Astrocyte (in vitro differentiated cells and primary cell): ENCODE results near the gene C1orf226. TPM values are rescaled to one million over a fixed set of nuclear protein-coding genes. Genes with fewer than 3 reads are reported as not detected.

ENCODE experiments used
- DNase-seq: peaks from one replicate; pipeline ENCODE4 v3.0.0-alpha.2; 2010; ENCODE audit warnings: low read depth
- FAIRE-seq: peaks from 2 replicates; lab custom pipeline; 2011; peaks lifted over from hg19 to GRCh38; lab: Jason Lieb, UNC
- H2AFZ ChIP-seq: 2 replicates; pipeline ENCODE4 v1.6.0; 2012; ENCODE audit warnings: low read depth, low read length, inconsistent platforms
- H3K27ac ChIP-seq: 2 replicates; pipeline ENCODE4 v1.5.1; 2011; ENCODE audit warnings: low read depth, low read length, inconsistent platforms
- H3K27me3 ChIP-seq: 2 replicates; pipeline ENCODE4 v1.6.0; 2011; ENCODE audit warnings: low read length, inconsistent platforms; ENCODE audit not compliant: insufficient read depth
- H3K36me3 ChIP-seq: 2 replicates; pipeline ENCODE4 v1.5.1; 2011; ENCODE audit warnings: low read length, inconsistent platforms; ENCODE audit not compliant: insufficient read depth
- H3K4me1 ChIP-seq: 2 replicates; pipeline ENCODE4 v1.5.1; 2011; ENCODE audit warnings: low read length, inconsistent platforms; ENCODE audit not compliant: insufficient read depth
- H3K4me2 ChIP-seq: 2 replicates; pipeline ENCODE4 v1.6.0; 2012; ENCODE audit warnings: low read length, inconsistent platforms
- H3K4me3 ChIP-seq: 2 replicates; pipeline ENCODE4 v1.5.1; 2011; ENCODE audit warnings: low read depth, mild to moderate bottlenecking, low read length, inconsistent platforms; ENCODE audit not compliant: insufficient read depth
- H3K79me2 ChIP-seq: 2 replicates; pipeline ENCODE4 v1.6.0; 2012; ENCODE audit warnings: mild to moderate bottlenecking, low read length, inconsistent platforms; ENCODE audit not compliant: insufficient read depth
- H3K9ac ChIP-seq: 2 replicates; pipeline ENCODE4 v1.6.0; 2012; ENCODE audit warnings: mild to moderate bottlenecking, low read length, inconsistent platforms
- H3K9me3 ChIP-seq: 2 replicates; pipeline ENCODE4 v1.5.1; 2012; ENCODE audit warnings: low read depth, mild to moderate bottlenecking, low read length, inconsistent platforms; ENCODE audit not compliant: insufficient read depth
- H4K20me1 ChIP-seq: 2 replicates; pipeline ENCODE4 v1.6.0; 2012; ENCODE audit warnings: low read length, inconsistent platforms; ENCODE audit not compliant: insufficient read depth
- H3K27ac Mint-ChIP-seq: one replicate; pipeline ENCODE4 v1.8.0; 2021; ENCODE audit warnings: mild to moderate bottlenecking, mixed read lengths; ENCODE audit not compliant: unreplicated experiment
- H3K27me3 Mint-ChIP-seq: one replicate; pipeline ENCODE4 v1.8.0; 2021; ENCODE audit warnings: low read depth, mixed read lengths; ENCODE audit not compliant: unreplicated experiment
- H3K36me3 Mint-ChIP-seq: one replicate; pipeline ENCODE4 v1.8.0; 2021; ENCODE audit warnings: low read depth, mixed read lengths; ENCODE audit not compliant: unreplicated experiment
- H3K4me1 Mint-ChIP-seq: one replicate; pipeline ENCODE4 v1.8.0; 2021; ENCODE audit warnings: low read depth, mixed read lengths; ENCODE audit not compliant: unreplicated experiment
- H3K4me3 Mint-ChIP-seq: one replicate; pipeline ENCODE4 v1.8.0; 2021; ENCODE audit warnings: mild to moderate bottlenecking, moderate library complexity, mixed read lengths; ENCODE audit not compliant: unreplicated experiment
- H3K9me3 Mint-ChIP-seq: one replicate; pipeline ENCODE4 v1.8.0; 2021; ENCODE audit warnings: mild to moderate bottlenecking, mixed read lengths; ENCODE audit not compliant: unreplicated experiment
- EZH2 ChIP-seq: IDR thresholded peaks from 2 replicates; pipeline ENCODE4 v1.6.1; 2012; ENCODE audit warnings: mild to moderate bottlenecking, low read length, inconsistent platforms; ENCODE audit not compliant: insufficient read depth
- total RNA-seq: library from RNA; stranded (reverse); gene quantifications from 2 replicates; pipeline ENCODE4 v1.2.1, GENCODE V29; 2021
- TF ChIP-seq, protein P1 (sequence below): IDR thresholded peaks from 2 replicates; pipeline ENCODE4 v1.5.1; 2011; ENCODE audit warnings: low read depth, mild to moderate bottlenecking, inconsistent platforms, low read length, moderate library complexity; ENCODE audit not compliant: insufficient read depth

The C1orf226 gene
- total RNA-seq, 1 donor from 2014 or later = 0.73 TPM

DNA sequence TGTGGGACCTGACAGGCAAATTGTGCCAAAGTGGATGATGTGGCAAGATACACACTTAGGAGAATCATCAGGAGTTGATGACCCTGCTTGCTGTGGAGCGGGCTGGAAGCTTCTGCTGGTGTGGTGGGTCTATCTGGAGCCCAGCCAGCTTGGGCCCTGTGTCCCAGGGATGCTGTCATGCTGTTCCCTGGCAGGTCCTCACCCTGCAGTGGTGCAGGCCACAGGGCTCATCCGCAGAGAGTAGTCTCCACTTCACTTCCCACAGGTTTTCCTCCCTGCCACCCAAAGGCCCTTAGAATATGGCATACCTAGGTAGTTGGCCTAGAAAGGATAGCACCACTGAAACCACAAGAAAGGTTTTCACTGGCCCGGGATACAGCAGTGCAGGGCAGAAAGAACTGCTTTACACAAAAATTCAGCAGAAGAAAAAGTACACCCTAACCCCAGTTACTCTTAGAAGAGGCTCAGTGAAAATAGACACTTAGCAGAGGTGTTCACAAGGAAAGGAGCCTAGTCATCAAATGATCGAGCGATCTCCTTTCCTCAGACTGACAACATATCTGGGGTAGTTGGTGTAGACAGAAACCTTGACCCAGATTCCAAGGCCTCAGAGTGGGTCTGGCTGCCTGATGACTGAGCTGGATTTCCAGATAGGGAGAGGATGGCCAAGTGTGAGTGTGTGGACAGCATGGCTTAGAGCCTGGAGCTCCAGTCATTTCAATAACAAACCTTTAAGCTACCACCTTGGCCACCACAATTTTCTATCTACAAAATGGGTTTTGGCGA is 1.3 kb upstream of the C1orf226 start:
- Mint-ChIP-seq H3K27me3 (peaks cover 15% of the 10 kb centered on the region), H3K9me3 (no peaks in the 10 kb centered on the region), H3K4me3 (no peak overlapping the region), H3K4me1 (peaks cover 1% of the 10 kb centered on the region), H3K36me3 (peaks cover 5% of the 10 kb centered on the region), H3K27ac (no peak overlapping the region)
- Histone ChIP-seq H3K36me3 (no peaks in the 10 kb centered on the region), H3K9ac (no peak overlapping the region), H3K27me3 (peaks cover 4% of the 10 kb centered on the region), H2AFZ (no peak overlapping the region), H3K9me3 (no peaks in the 10 kb centered on the region), H4K20me1 (no peaks in the 10 kb centered on the region), H3K4me2 (no peak overlapping the region), H3K4me1 (no peaks in the 10 kb centered on the region), H3K27ac (no peak overlapping the region), H3K4me3 (no peak overlapping the region), H3K79me2 (no peaks in the 10 kb centered on the region)
- FAIRE-seq (no peak), DNase-seq (no peak)
- TF ChIP-seq, protein P1, sequence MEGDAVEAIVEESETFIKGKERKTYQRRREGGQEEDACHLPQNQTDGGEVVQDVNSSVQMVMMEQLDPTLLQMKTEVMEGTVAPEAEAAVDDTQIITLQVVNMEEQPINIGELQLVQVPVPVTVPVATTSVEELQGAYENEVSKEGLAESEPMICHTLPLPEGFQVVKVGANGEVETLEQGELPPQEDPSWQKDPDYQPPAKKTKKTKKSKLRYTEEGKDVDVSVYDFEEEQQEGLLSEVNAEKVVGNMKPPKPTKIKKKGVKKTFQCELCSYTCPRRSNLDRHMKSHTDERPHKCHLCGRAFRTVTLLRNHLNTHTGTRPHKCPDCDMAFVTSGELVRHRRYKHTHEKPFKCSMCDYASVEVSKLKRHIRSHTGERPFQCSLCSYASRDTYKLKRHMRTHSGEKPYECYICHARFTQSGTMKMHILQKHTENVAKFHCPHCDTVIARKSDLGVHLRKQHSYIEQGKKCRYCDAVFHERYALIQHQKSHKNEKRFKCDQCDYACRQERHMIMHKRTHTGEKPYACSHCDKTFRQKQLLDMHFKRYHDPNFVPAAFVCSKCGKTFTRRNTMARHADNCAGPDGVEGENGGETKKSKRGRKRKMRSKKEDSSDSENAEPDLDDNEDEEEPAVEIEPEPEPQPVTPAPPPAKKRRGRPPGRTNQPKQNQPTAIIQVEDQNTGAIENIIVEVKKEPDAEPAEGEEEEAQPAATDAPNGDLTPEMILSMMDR = no peak
- TF ChIP-seq EZH2 = no peak

DNA sequence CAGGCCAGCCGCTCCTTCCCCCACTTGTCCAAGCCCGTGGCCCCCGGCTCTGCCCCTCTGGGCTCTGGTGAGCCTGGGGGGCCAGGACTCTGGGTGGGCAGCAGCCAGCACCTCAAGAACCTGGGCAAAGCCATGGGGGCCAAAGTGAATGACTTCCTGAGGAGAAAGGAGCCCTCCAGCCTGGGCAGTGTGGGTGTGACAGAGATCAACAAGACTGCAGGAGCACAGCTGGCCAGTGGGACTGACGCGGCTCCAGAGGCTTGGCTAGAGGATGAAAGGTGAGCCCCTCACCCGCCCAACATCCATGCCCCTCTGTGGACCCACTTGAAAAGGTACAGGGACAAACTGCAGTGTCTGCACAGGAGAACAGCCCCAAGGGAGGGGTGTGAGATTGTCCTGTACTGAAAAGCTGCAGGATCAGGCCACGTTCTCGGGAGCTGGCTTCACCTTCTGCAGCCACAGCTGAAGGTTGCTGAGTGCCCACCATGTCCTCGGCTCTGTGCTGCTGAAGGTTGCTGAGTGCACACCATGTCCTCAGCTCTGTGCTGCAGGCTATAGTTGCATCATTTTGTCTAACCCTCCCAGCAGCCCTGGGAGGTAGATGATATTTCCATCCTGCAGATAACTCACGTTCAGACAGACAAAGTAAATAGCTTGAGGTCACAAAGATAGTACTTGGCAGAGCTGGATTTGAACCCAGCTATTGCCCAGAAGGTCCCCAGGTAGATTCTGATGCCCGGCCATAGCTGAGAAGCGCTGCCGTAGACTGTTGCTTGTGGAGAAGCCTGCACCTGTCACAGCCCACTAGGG is 618 bp downstream of the C1orf226 start:
- H3K4me1 Mint-ChIP-seq = peaks cover 1% of the 10 kb centered on the region
- no peaks in the 10 kb centered on the region for H3K4me1 ChIP-seq
- no peaks in the 10 kb centered on the region for H4K20me1 ChIP-seq
- H3K4me2 ChIP-seq = no peak overlapping the region
- peaks cover 14% of the 10 kb centered on the region for H3K27me3 Mint-ChIP-seq
- H3K9me3 ChIP-seq = no peaks in the 10 kb centered on the region
- no peak overlapping the region for H3K4me3 ChIP-seq
- no peak for TF ChIP-seq EZH2
- TF ChIP-seq, protein P1 = no peak
- no peak for DNase-seq
- H3K27ac ChIP-seq = no peak overlapping the region
- H2AFZ ChIP-seq = no peak overlapping the region
- H3K27me3 ChIP-seq = peaks cover 4% of the 10 kb centered on the region
- H3K9me3 Mint-ChIP-seq = peaks cover 1% of the 10 kb centered on the region
- no peaks in the 10 kb centered on the region for H3K36me3 ChIP-seq
- H3K79me2 ChIP-seq = no peaks in the 10 kb centered on the region
- no peak overlapping the region for H3K9ac ChIP-seq
- no peak for FAIRE-seq
- no peak overlapping the region for H3K27ac Mint-ChIP-seq
- H3K36me3 Mint-ChIP-seq = peaks cover 5% of the 10 kb centered on the region
- H3K4me3 Mint-ChIP-seq = no peak overlapping the region
